Gastroesophageal sphincter (tissue), 4 donors: ENCODE data around the gene RNF133. TPM values are rescaled to one million over a fixed set of nuclear protein-coding genes. Genes with fewer than 3 reads are reported as not detected.

Experiments used
- ATAC-seq: fragments of 150-250 bp; one replicate; pipeline ENCODE4 v1.9.1; 2016; ENCODE audit warnings: mild to moderate bottlenecking, moderate library complexity
- H3K27ac ChIP-seq, 4 donors: fragments of 200-600 bp; sonication (generic) in 3 of 4; 1 replicate in 3 of 4; 2 replicates in 1 of 4; pipeline ENCODE4 v1.5.1; 2016 to 2019
- H3K27me3 ChIP-seq: fragments of 200-600 bp; sonication (generic); one replicate; pipeline ENCODE4 v1.5.1; 2019
- H3K36me3 ChIP-seq, 2 donors: fragments of 200-600 bp; sonication (generic); one replicate each; pipeline ENCODE4 v1.5.1; 2019; ENCODE audit warnings: control low read depth in 1 of 2
- H3K4me1 ChIP-seq, 3 donors: fragments of 200-600 bp; sonication (generic); 1 replicate in 2 of 3; 2 replicates in 1 of 3; pipeline ENCODE4 v1.5.1; 2016 to 2019; ENCODE audit warnings: control low read depth in 2 of 3
- H3K4me3 ChIP-seq, 2 donors: fragments of 200-600 bp; sonication (generic); one replicate each; pipeline ENCODE4 v1.5.1; 2019; ENCODE audit warnings: mild to moderate bottlenecking in 1 of 2, moderate library complexity in 1 of 2
- H3K9me3 ChIP-seq, 3 donors: fragments of 200-600 bp; sonication (generic); one replicate each; pipeline ENCODE4 v1.5.1; 2017 to 2019; ENCODE audit warnings: control low read depth in 2 of 3
- EP300 ChIP-seq: sonication (generic); formaldehyde crosslinking; IDR thresholded peaks from one replicate; pipeline ENCODE4 v1.6.1; 2017; ENCODE audit warnings: antibody characterized with exemption, mild to moderate bottlenecking
- POLR2A ChIP-seq, 2 donors: fragments of 450-650 bp; IDR thresholded peaks; one replicate each; pipeline ENCODE4 v1.6.1; 2017; ENCODE audit warnings: antibody characterized with exemption in 2 of 2, mild to moderate bottlenecking in 2 of 2, moderate library complexity in 1 of 2
- POLR2AphosphoS5 ChIP-seq: sonication (generic); formaldehyde crosslinking; IDR thresholded peaks from one replicate; pipeline ENCODE4 v1.6.1; 2017; ENCODE audit warnings: antibody characterized with exemption
- WGBS, 2 donors: methylation state at CpG; one replicate each; pipeline ENCODE4 v1.1.5; 2018; ENCODE audit warnings: low coverage in 1 of 2; 5-methylcytosine and 5-hydroxymethylcytosine counted together
- total RNA-seq, 4 donors: library from RNA; depleted of rRNA; stranded (reverse); fragments of >200 nt; gene quantifications; one replicate each; pipeline ENCODE4 v1.1.0, GENCODE V29; 2016
- TF ChIP-seq, protein P1 (sequence below), 4 experiments: fragments of 200-600 bp in 2 of 4; fragments of 450-650 bp in 2 of 4; sonication (generic) in 1 of 4; IDR thresholded peaks; one replicate each; pipeline ENCODE4 v1.5.1; 2017 to 2019; ENCODE audit warnings: antibody characterized with exemption in 4 of 4, mild to moderate bottlenecking in 2 of 4, moderate library complexity in 2 of 4

Gene RNF133
- total RNA-seq, 4 donors from 2014 or later, result 0.67 to 14.0 (median 0.85) TPM; not detected in 1

GRCh38 chr7:122694697-122695096 lies 4.2 kb downstream of the RNF133 start:
- H3K36me3 ChIP-seq, result no peaks in the 10 kb centered on the region
- WGBS, 2 donors, result 94% methylated on average over 2 of the region's 2 CpGs; no CpG with 5 or more reads in 1 of the 2 donors
- TF ChIP-seq EP300 (no peak), POLR2A (IDR thresholded peaks at IDR 0.05) (no peak), POLR2AphosphoS5 (no peak)
- TF ChIP-seq, protein P1, sequence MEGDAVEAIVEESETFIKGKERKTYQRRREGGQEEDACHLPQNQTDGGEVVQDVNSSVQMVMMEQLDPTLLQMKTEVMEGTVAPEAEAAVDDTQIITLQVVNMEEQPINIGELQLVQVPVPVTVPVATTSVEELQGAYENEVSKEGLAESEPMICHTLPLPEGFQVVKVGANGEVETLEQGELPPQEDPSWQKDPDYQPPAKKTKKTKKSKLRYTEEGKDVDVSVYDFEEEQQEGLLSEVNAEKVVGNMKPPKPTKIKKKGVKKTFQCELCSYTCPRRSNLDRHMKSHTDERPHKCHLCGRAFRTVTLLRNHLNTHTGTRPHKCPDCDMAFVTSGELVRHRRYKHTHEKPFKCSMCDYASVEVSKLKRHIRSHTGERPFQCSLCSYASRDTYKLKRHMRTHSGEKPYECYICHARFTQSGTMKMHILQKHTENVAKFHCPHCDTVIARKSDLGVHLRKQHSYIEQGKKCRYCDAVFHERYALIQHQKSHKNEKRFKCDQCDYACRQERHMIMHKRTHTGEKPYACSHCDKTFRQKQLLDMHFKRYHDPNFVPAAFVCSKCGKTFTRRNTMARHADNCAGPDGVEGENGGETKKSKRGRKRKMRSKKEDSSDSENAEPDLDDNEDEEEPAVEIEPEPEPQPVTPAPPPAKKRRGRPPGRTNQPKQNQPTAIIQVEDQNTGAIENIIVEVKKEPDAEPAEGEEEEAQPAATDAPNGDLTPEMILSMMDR (IDR thresholded peaks at IDR 0.05), result no peak
- ATAC-seq, result no peak
- H3K27me3 ChIP-seq, result no peaks in the 10 kb centered on the region
- no peak overlapping the region for H3K27ac ChIP-seq
- H3K4me1 ChIP-seq, result no peaks in the 10 kb centered on the region
- no peaks in the 10 kb centered on the region for H3K9me3 ChIP-seq
- H3K4me3 ChIP-seq, result no peak overlapping the region

GRCh38 chr7:122692769-122693309 lies 6.1 kb downstream of the RNF133 start:
- Histone ChIP-seq H3K27ac (no peak overlapping the region), H3K4me3 (no peak overlapping the region), H3K27me3 (no peaks in the 10 kb centered on the region), H3K9me3 (no peaks in the 10 kb centered on the region), H3K4me1 (no peaks in the 10 kb centered on the region), H3K36me3 (no peaks in the 10 kb centered on the region)
- 92 to 100% methylated on average over 2 of the region's 3 CpGs for WGBS, 2 donors
- no peak for ATAC-seq
- TF ChIP-seq POLR2A (IDR thresholded peaks at IDR 0.05) (no peak), EP300 (no peak)
- TF ChIP-seq, protein P1 (IDR thresholded peaks at IDR 0.05), result no peak

DNA sequence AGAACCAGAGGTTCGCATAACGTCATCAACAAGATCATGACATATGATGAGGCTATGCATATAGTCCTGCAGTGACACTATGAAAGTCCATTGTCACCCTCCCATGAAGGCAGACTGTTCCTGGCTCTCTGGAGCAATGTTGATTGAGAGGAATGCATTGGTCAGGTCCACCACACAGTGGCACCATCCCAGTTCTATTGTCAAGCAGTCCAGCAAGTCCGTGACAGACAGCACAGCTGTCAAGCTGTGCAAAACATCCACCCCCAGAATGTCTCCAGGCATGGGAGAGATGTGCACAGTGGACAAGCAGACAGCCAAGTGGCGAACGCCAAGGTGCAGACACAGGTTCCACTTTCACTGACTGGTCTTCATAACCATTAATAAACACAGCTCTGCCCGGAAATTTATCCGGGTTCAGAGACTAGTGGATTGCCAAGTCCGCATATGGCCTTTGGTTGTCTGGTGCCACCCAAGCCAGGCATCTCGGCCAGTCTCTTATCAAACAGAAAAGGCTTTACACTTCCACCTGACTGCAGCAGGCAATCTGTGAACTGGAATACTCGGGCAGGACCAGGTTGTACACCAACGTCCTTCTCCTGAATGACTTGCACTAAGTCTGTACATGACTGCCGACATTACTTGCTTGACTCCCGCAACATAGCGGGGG lies 7.2 kb downstream of the RNF133 start:
- ATAC-seq, result no peak
- TF ChIP-seq EP300 (no peak), POLR2AphosphoS5 (no peak), POLR2A (IDR thresholded peaks at IDR 0.05) (no peak)
- TF ChIP-seq, protein P1 (IDR thresholded peaks at IDR 0.05), result no peak
- Histone ChIP-seq H3K27ac (no peak overlapping the region), H3K4me3 (no peak overlapping the region), H3K4me1 (no peaks in the 10 kb centered on the region), H3K9me3 (no peaks in the 10 kb centered on the region), H3K36me3 (no peaks in the 10 kb centered on the region), H3K27me3 (no peaks in the 10 kb centered on the region)
- WGBS, 2 donors, result 93 to 100% methylated on average over 3 to 10 of the region's 14 CpGs

DNA sequence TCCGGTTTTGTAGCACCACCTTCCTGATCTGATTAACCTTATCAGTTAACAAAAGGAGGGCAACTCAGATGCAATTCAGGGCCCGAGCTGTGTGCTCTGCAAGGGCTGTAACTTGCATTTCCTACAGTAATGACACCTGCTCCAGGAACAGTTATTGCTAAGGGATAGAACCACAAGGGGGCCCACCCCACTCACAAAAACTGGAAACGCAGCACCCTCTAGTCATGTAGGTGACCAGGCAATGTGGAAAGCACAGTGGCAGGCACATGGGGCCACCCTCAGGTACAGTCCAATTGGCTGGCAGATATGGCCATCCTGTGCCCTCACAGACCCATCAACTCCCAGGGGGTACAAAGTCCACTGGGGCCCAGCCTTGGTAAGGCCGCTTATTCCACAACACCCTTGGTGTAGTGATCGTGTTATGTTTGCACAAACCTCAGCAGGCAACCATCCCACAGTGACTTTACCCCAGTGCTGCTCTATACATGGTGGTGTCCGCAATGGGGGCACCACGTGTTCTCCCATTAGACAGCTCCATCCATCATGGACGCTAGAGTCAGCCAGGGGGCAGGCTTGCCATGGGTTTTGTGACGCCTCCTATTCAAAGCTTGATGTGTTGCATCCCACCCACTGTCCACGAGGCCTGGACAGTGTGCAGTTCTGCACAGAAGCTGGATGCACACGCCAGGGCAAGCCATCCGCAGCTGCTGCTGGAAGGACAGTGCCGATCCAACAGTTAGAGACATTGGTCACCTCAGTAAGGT lies 9.4 kb downstream of the RNF133 start:
- H3K36me3 ChIP-seq, result no peaks in the 10 kb centered on the region
- H3K4me3 ChIP-seq, result no peak overlapping the region
- H3K4me1 ChIP-seq, result no peaks in the 10 kb centered on the region
- no peak for ATAC-seq
- no peaks in the 10 kb centered on the region for H3K27me3 ChIP-seq
- TF ChIP-seq, protein P1 (IDR thresholded peaks at IDR 0.05), result no peak
- TF ChIP-seq POLR2AphosphoS5 (no peak), POLR2A (IDR thresholded peaks at IDR 0.05) (no peak), EP300 (no peak)
- WGBS, 2 donors, result 93% methylated on average over 5 of the region's 13 CpGs; no CpG with 5 or more reads in 1 of the 2 donors
- no peaks in the 10 kb centered on the region for H3K9me3 ChIP-seq
- H3K27ac ChIP-seq, result no peak overlapping the region
